ENCODE measurements around the gene SLC19A3. TPM values are rescaled to one million over a fixed set of nuclear protein-coding genes. Genes with fewer than 3 reads are reported as not detected.
"Not testable (repeated sequence)": the region's sequence is repeated elsewhere in the genome, so short reads cannot be mapped to it uniquely, and the experiment has no call there.

The SLC19A3 gene
- total RNA-seq, 2 experiments from 2014 or later, result not detected

- Mint-ChIP-seq H3K27me3 (peaks cover 2% of the 10 kb centered on the region), H3K4me3 (no peak overlapping the region), H3K27ac (no peak overlapping the region), H3K4me1 (no peaks in the 10 kb centered on the region), H3K36me3 (ENCODE audit: low read depth) (no peaks in the 10 kb centered on the region), H3K9me3 (no peaks in the 10 kb centered on the region)
- ChIA-PET POLR2A (no interaction called here), CTCF (no interaction called here)
- no peak for DNase-seq
These were observed 39.9 kb downstream of the SLC19A3 start for GRCh38 chr2:227677928-227678327.

GRCh38 chr2:227674485-227674884 lies 43.3 kb downstream of the SLC19A3 start:
- no peak overlapping the region for H3K4me3 Mint-ChIP-seq
- no peaks in the 10 kb centered on the region for H3K4me1 Mint-ChIP-seq
- H3K36me3 Mint-ChIP-seq (ENCODE audit: low read depth), result no peaks in the 10 kb centered on the region
- no peaks in the 10 kb centered on the region for H3K9me3 Mint-ChIP-seq
- H3K27me3 Mint-ChIP-seq, result peaks cover 5% of the 10 kb centered on the region
- H3K27ac Mint-ChIP-seq, result no peak overlapping the region
- POLR2A ChIA-PET, result no interaction called here
- DNase-seq, result no peak
- CTCF ChIA-PET, result no interaction called here

DNA sequence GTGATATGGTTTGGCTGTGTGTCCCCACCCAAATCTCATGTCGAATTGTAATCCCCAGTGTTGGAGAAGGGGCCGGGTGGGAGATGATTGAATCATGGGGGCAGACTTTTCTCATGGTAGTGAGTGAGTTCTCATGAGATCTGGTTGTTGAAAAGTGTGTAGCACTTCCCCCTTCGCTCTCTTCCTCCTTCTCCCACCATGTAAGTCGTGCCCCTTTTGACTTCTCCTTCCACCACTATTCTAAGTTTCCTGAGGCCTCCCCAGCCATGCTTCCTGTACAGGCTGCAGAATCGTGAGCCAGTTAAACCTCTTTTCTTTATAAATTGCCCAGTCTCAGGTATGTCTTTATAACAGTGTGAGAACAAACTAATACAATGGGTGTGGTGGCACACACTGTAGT lies 44.2 kb downstream of the SLC19A3 start:
- CTCF ChIA-PET, H3K27me3 Mint-ChIP-seq: not testable (repeated sequence)

DNA sequence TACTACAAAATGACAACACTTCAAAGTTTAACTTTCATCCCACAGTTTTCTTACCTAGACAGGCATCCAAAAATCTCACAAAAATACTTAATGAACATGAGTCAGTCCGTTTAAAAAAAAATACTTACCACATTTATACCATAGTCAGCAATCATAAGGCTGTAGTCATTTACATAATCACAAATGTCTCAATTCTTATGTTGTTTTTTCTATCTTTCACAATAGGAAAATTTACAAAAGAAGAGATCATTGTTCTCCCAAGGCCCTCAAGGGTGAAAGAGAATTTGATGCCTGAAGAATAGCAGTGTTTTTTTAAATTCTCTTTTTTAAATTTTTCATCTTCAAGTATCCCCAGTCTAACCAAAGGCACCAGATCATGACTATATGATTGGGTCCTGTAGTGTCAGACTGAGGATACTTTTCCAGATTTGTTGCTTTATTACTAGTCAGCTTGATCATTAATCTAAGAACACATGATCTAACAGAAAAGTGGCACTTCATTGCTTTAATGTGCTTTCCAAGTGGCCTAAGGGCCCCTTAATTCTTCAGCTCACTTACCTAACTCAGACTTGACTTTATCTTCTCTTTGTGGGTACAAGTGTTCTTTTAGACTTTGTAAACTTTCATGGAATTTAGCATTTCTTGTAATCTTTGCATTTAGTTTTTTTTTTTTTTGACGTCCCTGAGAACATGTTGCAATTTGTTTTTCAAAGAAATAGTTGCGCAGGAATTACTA lies 46.5 kb downstream of the SLC19A3 start:
- H3K27ac Mint-ChIP-seq, result no peak overlapping the region

More for the DNA sequence above, 44.2 kb downstream of the SLC19A3 start:
- H3K4me1 Mint-ChIP-seq; H3K4me3 Mint-ChIP-seq; POLR2A ChIA-PET; H3K36me3 Mint-ChIP-seq (ENCODE audit: low read depth); DNase-seq; H3K27ac Mint-ChIP-seq; H3K9me3 Mint-ChIP-seq: not testable (repeated sequence)

GRCh38 chr2:227666631-227667170 lies 51.1 kb downstream of the SLC19A3 start, which contains the start of gene SCYGR5:
Gene SCYGR5, plus strand, starts transcription at chr2:227666804. Its CDS starts 0 bp downstream, at chr2:227666804.
- H3K4me3 Mint-ChIP-seq; H3K36me3 Mint-ChIP-seq (ENCODE audit: low read depth); H3K27me3 Mint-ChIP-seq; H3K27ac Mint-ChIP-seq; DNase-seq; H3K4me1 Mint-ChIP-seq; POLR2A ChIA-PET; H3K9me3 Mint-ChIP-seq: not testable (repeated sequence)
- CTCF ChIA-PET, result interaction anchor here (1.0 kb wide), 1 partner anchor 8 kb away, joined by 3 read pairs; no protein-coding TSS in a partner anchor

More for the DNA sequence above, 46.5 kb downstream of the SLC19A3 start:
- ChIA-PET POLR2A (interaction anchor here (0.6 kb wide), 1 partner anchor 225 kb away, joined by 3 read pairs; no protein-coding TSS in a partner anchor), CTCF (interaction anchor here (1.7 kb wide), 1 partner anchor 13 kb away, joined by 10 read pairs; no protein-coding TSS in a partner anchor)
- Mint-ChIP-seq H3K4me3 (no peak overlapping the region), H3K4me1 (no peaks in the 10 kb centered on the region), H3K9me3 (no peaks in the 10 kb centered on the region), H3K36me3 (ENCODE audit: low read depth) (no peaks in the 10 kb centered on the region), H3K27me3 (peaks cover 3% of the 10 kb centered on the region)
- no peak for DNase-seq

DNA sequence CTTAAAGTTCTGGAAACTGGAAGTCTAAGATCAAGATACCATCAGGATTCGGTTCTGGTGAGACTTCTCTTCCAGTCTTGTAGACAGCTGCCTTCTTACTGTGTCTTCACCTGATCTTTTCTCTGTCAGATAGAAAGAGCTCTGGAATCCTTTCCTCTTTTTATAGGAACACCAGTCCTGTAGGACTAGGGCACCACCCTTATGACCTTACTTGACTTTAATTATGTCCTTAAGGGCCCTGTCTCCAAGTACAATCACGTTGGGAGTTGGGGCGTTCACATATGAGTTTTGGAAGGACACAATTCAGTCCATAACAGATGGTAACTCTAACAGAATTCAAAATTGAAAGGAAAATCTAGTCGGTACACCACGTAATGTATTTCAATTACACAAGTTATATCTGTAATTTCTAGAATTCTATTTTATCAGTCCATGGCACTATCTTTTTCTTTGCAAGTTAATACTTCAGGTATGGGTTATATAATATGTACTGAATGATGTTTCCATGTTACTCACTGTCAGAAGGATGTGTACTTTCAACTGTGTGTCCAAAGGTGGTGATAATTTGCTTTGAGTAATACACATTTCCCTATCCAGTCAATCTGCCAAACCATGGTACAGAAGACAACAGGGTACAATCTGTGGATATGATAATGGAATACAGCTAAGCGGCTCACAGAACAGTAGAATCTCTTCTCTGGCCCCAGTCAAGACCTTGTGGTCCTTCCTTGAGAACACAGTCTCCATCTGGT lies 52.5 kb downstream of the SLC19A3 start:
- CTCF ChIA-PET, result no interaction called here
- POLR2A ChIA-PET, result no interaction called here

DNA sequence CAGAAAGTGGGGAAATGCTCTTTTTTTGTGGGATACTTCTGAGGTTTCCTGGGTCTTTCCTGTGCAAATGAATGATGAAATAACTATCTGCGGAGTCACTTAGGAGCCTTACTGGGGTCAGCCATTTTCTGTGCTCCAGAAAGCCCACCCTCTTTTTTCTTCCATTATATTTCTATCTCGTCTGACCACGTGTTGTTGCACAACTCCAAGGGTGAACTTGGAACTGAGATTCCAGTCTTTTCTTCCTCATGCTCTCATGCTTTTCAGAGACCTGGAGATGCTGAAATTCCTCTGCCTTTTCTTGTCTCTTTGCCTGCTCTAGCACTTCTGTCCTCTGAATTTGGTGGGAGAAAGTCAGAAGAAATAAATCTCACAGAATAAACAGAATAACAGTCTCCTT lies 56.0 kb downstream of the SLC19A3 start:
- Mint-ChIP-seq H3K36me3 (ENCODE audit: low read depth) (no peaks in the 10 kb centered on the region), H3K4me3 (no peak overlapping the region), H3K27me3 (peaks cover 3% of the 10 kb centered on the region), H3K27ac (no peak overlapping the region), H3K9me3 (no peaks in the 10 kb centered on the region), H3K4me1 (no peaks in the 10 kb centered on the region)
- ChIA-PET POLR2A (no interaction called here), CTCF (no interaction called here)
- no peak for DNase-seq

More for the DNA sequence above, 52.5 kb downstream of the SLC19A3 start:
- Mint-ChIP-seq H3K27me3 (peaks cover 3% of the 10 kb centered on the region), H3K27ac (no peak overlapping the region), H3K9me3 (no peaks in the 10 kb centered on the region), H3K4me1 (no peaks in the 10 kb centered on the region), H3K4me3 (no peak overlapping the region), H3K36me3 (ENCODE audit: low read depth) (no peaks in the 10 kb centered on the region)
- no peak for DNase-seq

DNA sequence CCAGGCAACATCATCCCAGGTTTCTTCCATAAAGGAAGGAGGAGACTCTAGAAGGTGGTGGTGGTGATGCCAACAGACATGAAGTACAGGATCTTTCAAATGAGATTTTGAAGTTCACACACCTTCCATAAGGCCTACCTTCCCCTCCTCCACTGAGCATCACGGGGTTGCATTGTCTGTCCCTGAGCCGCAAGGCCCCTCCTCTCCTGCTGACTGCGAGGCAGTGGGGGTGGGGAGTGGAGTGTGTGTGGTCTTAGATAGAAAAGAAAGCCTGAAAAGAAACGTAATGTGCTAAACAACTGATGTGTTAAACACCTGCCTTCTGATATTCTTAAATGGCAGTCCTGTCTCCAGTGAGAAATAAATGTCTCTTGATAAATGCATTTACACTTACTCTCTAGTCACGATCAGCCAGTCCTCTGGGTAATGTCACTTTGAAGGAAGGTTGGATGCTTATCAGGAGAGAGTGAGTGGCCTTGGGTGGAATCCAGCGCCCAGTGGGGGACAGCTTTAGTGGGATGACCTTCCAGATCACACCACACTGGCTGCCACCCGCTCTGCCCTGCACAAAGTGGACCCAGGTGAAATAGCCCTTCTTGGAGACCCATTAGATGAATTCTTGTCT lies 56.7 kb downstream of the SLC19A3 start:
- no peak for DNase-seq
- ChIA-PET POLR2A (no interaction called here), CTCF (no interaction called here)
- Mint-ChIP-seq H3K36me3 (ENCODE audit: low read depth) (no peaks in the 10 kb centered on the region), H3K4me3 (no peak overlapping the region), H3K9me3 (no peaks in the 10 kb centered on the region), H3K4me1 (no peaks in the 10 kb centered on the region), H3K27me3 (peaks cover 3% of the 10 kb centered on the region), H3K27ac (no peak overlapping the region)

- POLR2A ChIA-PET, result no interaction called here
- H3K27me3 Mint-ChIP-seq, result peaks cover 6% of the 10 kb centered on the region
- H3K4me1 Mint-ChIP-seq, result no peaks in the 10 kb centered on the region
- no peak overlapping the region for H3K27ac Mint-ChIP-seq
- no peaks in the 10 kb centered on the region for H3K36me3 Mint-ChIP-seq (ENCODE audit: low read depth)
- no peaks in the 10 kb centered on the region for H3K9me3 Mint-ChIP-seq
- CTCF ChIA-PET, result interaction anchor here (0.7 to 4.6 kb wide), 16 partner anchors 8 to 427 kb away, joined by 3 to 43 read pairs (median 4); no protein-coding TSS in a partner anchor
- no peak overlapping the region for H3K4me3 Mint-ChIP-seq
- no peak for DNase-seq
These were observed 60.5 kb downstream of the SLC19A3 start for GRCh38 chr2:227657199-227657845.

GRCh38 chr2:227655454-227655853 lies 62.4 kb downstream of the SLC19A3 start:
- CTCF ChIA-PET, result no interaction called here
- H3K4me3 Mint-ChIP-seq, result no peak overlapping the region
- POLR2A ChIA-PET, result no interaction called here

DNA sequence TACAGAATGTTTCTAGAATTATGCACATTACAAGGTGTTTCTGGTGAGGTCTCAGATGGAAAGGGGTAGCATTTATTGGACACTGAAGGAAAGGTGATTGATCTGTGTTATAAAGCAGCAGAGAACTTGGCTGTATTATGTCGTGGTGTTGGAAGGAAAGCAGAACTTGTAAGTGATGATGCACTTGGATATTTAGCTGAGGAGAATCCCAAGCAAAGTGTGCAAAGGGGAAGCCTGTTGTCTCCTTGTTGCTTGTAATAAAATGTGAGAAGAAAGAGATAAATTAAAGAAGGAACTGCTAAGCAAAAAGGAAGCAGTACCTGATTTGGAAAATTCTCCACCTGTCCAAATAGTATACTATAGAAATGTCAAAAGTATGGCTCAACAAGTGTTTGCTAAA lies 63.4 kb downstream of the SLC19A3 start:
- H3K27me3 Mint-ChIP-seq, result peaks cover 4% of the 10 kb centered on the region
- no peak overlapping the region for H3K27ac Mint-ChIP-seq
- CTCF ChIA-PET, result no interaction called here
- no peaks in the 10 kb centered on the region for H3K4me1 Mint-ChIP-seq
- H3K4me3 Mint-ChIP-seq, result no peak overlapping the region
- DNase-seq, result no peak
- H3K9me3 Mint-ChIP-seq, result no peaks in the 10 kb centered on the region
- POLR2A ChIA-PET, result no interaction called here
- no peaks in the 10 kb centered on the region for H3K36me3 Mint-ChIP-seq (ENCODE audit: low read depth)

More at GRCh38 chr2:227655454-227655853, 62.4 kb downstream of the SLC19A3 start:
- Mint-ChIP-seq H3K9me3 (no peaks in the 10 kb centered on the region), H3K4me1 (no peaks in the 10 kb centered on the region), H3K27me3 (peaks cover 4% of the 10 kb centered on the region), H3K27ac (no peak overlapping the region), H3K36me3 (ENCODE audit: low read depth) (no peaks in the 10 kb centered on the region)
- no peak for DNase-seq

DNA sequence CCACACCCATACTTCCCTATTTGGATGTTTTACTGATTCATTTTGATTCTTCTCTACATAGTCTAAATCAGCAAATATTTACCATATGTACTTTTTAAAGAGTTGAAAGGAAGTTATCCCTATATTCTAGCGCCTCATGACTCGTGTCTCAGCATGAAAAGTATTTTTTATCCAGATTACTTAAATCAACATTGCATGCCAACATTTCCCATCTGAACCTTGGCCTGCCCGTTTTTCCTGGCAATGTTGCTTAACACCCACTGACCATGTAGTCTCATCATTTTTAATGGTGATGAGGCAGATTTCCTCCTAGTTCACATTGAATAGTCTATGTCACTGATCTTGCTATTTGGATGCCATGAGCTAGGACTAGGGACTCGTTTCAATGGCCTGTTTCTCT lies 64.4 kb downstream of the SLC19A3 start:
- H3K4me3 Mint-ChIP-seq, result no peak overlapping the region
- H3K4me1 Mint-ChIP-seq, result no peaks in the 10 kb centered on the region
- no peaks in the 10 kb centered on the region for H3K9me3 Mint-ChIP-seq
- no peak overlapping the region for H3K27ac Mint-ChIP-seq
- CTCF ChIA-PET, result no interaction called here
- POLR2A ChIA-PET, result no interaction called here
- DNase-seq, result no peak
- H3K36me3 Mint-ChIP-seq (ENCODE audit: low read depth), result no peaks in the 10 kb centered on the region
- peaks cover 4% of the 10 kb centered on the region for H3K27me3 Mint-ChIP-seq
